TTC549 (cell line): ENCODE measurements around the gene BUD31.
"Not testable (repeated sequence)": the region's sequence is repeated elsewhere in the genome, so short reads cannot be mapped to it uniquely, and the experiment has no call there.

ENCODE experiments used
- FAIRE-seq: peaks from 2 replicates; lab custom pipeline; 2012; peaks lifted over from hg19 to GRCh38; lab: Jason Lieb, UNC

The BUD31 gene

GRCh38 chr7:99399597-99399996 is 9.2 kb upstream of the BUD31 start:
- FAIRE-seq = no peak

GRCh38 chr7:99402854-99403253 is 5.9 kb upstream of the BUD31 start:
- no peak for FAIRE-seq

- FAIRE-seq = no peak
Observed at GRCh38 chr7:99403764-99404163, 5.0 kb upstream of the BUD31 start.

- FAIRE-seq = no peak
Observed at GRCh38 chr7:99404235-99404976, 4.4 kb upstream of the BUD31 start.

GRCh38 chr7:99404977-99405320 is 3.8 kb upstream of the BUD31 start:
- no peak for FAIRE-seq

- FAIRE-seq = no peak
Observed at GRCh38 chr7:99406557-99406956, 2.2 kb upstream of the BUD31 start.

- FAIRE-seq = no peak
Observed at GRCh38 chr7:99407872-99408378, 844 bp upstream of the BUD31 start.

- no peak for FAIRE-seq
Observed at GRCh38 chr7:99409192-99409572, 413 bp downstream of the BUD31 start.

- no peak for FAIRE-seq
Observed at GRCh38 chr7:99409806-99410205, 1.0 kb downstream of the BUD31 start.

GRCh38 chr7:99410635-99411034 is 1.9 kb downstream of the BUD31 start:
- no peak for FAIRE-seq

GRCh38 chr7:99415513-99416127 is 6.9 kb downstream of the BUD31 start:
- FAIRE-seq = peak; percentile 19

GRCh38 chr7:99418260-99418659 is 9.5 kb downstream of the BUD31 start:
- no peak for FAIRE-seq

GRCh38 chr7:99419323-99420021 is 10.7 kb downstream of the BUD31 start:
- no peak for FAIRE-seq

- FAIRE-seq = no peak
Observed at GRCh38 chr7:99420213-99420612, 11.4 kb downstream of the BUD31 start.

GRCh38 chr7:99420986-99421385 is 12.2 kb downstream of the BUD31 start:
- FAIRE-seq = no peak

- FAIRE-seq = no peak
Observed at GRCh38 chr7:99422186-99422585, 13.4 kb downstream of the BUD31 start.

- FAIRE-seq = no peak
Observed at GRCh38 chr7:99422625-99423024, 13.9 kb downstream of the BUD31 start.

- no peak for FAIRE-seq
Observed at GRCh38 chr7:99424932-99425730, 16.4 kb downstream of the BUD31 start.

GRCh38 chr7:99428972-99429566 is 20.3 kb downstream of the BUD31 start:
- no peak for FAIRE-seq

GRCh38 chr7:99429756-99430155 is 21.0 kb downstream of the BUD31 start:
- FAIRE-seq = no peak

GRCh38 chr7:99431756-99432540 is 23.2 kb downstream of the BUD31 start:
- not testable (repeated sequence) for FAIRE-seq
